Lower lobe of right lung (tissue), 2 donors: ENCODE data around the gene CD40LG. TPM values are rescaled to one million over a fixed set of nuclear protein-coding genes. Genes with fewer than 3 reads are reported as not detected.

ENCODE experiments used
- ATAC-seq, 2 donors: fragments of 200-7000 bp; cut with Tn5 transposase; one replicate each; pipeline ENCODE4 v1.9.1; 2020 to 2022; ENCODE audit warnings: mild to moderate bottlenecking in 2 of 2, moderate library complexity in 2 of 2
- DNase-seq: peaks from one replicate; pipeline ENCODE4 v3.0.0-alpha.2; 2020
- H3K27ac ChIP-seq: fragments of 200-600 bp; one replicate; pipeline ENCODE4 v1.8.0; 2022
- H3K27me3 ChIP-seq: fragments of 200-600 bp; one replicate; pipeline ENCODE4 v1.8.0; 2022; ENCODE audit warnings: low read depth
- H3K36me3 ChIP-seq: fragments of 200-600 bp; one replicate; pipeline ENCODE4 v1.8.0; 2022; ENCODE audit warnings: mild to moderate bottlenecking
- H3K4me1 ChIP-seq: fragments of 200-600 bp; one replicate; pipeline ENCODE4 v1.8.0; 2022
- H3K4me3 ChIP-seq: fragments of 200-600 bp; one replicate; pipeline ENCODE4 v1.8.0; 2022; ENCODE audit warnings: mild to moderate bottlenecking
- H3K9me3 ChIP-seq: fragments of 200-600 bp; one replicate; pipeline ENCODE4 v1.8.0; 2022
- CTCF ChIP-seq: fragments of 200-600 bp; IDR thresholded peaks from one replicate; pipeline ENCODE4 v1.8.0; 2022; ENCODE audit warnings: antibody characterized with exemption, mild to moderate bottlenecking
- intact Hi-C: fragments of 100-400 bp; cut with DNase I; formaldehyde crosslinking; loops from one replicate; pipeline ENCODE4 v1.11.0; 2022
- long read RNA-seq: library from polyadenylated mRNA; unstranded; transcript quantifications from one replicate; pipeline ENCODE4 v2.0.0, GENCODE V29; 2021
- total RNA-seq: library from RNA; stranded (reverse); fragmentation: NEBNext Ultra II Directional; extraction: Animal tissue kit (Norgen Biotek cat#: 25700); gene quantifications from one replicate; pipeline ENCODE4 v1.2.1, GENCODE V29; 2021
- donor health status: DM: no; HTN: yes; CAD: no; lungs with severe emphysema.

The CD40LG gene
- total RNA-seq: 1.3 TPM
- long read RNA-seq, partial matches to known transcripts: 1 of 2 reads
- long read RNA-seq, other reads (novel, unspliced or antisense): 0 of 2 reads

DNA sequence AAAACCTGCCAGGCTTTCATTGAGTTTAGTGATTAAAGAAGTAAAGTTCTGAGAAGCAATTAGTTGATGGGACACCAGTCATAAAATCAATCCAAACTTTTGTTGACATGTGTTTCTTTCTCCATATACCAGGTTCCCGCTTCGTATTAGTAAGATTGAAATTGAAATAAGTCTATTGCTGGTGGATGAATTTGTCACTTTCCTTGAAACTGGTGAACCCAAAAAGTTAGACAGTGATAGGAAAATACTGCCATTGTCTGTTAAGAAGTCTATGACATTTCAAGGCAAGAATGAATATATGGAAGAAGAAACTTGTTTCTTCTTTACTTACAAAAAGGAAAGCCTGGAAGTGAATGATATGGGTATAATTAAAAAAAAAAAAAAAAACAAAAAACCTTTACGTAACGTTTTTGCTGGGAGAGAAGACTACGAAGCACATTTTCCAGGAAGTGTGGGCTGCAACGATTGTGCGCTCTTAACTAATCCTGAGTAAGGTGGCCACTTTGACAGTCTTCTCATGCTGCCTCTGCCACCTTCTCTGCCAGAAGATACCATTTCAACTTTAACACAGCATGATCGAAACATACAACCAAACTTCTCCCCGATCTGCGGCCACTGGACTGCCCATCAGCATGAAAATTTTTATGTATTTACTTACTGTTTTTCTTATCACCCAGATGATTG, at the start of gene CD40LG:
Gene CD40LG, plus strand, starts transcription at position 482 of the 684 bp plus-strand sequence. Its CDS starts 91 bp downstream, at position 573.
- H3K4me3 ChIP-seq: peak within 1 kb of the TSS; percentile 6
- TF ChIP-seq CTCF: no peak
- no peak within 1 kb of the TSS for H3K27ac ChIP-seq
- no peaks in the 10 kb centered on the region for H3K27me3 ChIP-seq
- DNase-seq (no peak), ATAC-seq (no peak)
- H3K36me3 ChIP-seq: no peaks in the 10 kb centered on the region
- H3K9me3 ChIP-seq: no peaks in the 10 kb centered on the region
- intact Hi-C loops: no loop called here
- no peaks in the 10 kb centered on the region for H3K4me1 ChIP-seq

DNA sequence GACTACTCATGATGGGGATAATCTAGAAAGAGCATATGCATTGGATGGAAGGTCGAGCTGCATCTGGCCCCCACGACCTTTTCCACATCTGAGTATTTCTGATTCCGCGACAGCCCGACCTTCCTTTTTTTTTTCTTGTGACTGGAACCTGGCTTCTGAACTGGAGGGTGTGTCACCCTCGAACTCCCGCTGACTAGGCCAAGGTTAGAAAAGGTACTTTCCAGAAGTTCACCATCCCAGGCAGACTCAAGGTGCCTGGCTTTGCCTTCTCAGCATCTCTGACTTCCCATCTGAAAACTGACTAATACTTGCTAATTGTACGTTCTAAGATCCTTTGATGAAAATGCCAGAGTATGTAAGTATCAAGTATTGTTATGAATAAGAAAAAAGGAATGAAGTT, 49.3 kb upstream of the CD40LG start:
- H3K4me1 ChIP-seq: no peaks in the 10 kb centered on the region
- no peaks in the 10 kb centered on the region for H3K9me3 ChIP-seq
- TF ChIP-seq CTCF: no peak
- DNase-seq (no peak), ATAC-seq (no peak)
- H3K27ac ChIP-seq: no peak overlapping the region
- no peaks in the 10 kb centered on the region for H3K36me3 ChIP-seq
- intact Hi-C loops: no loop called here
- H3K27me3 ChIP-seq: no peaks in the 10 kb centered on the region
- H3K4me3 ChIP-seq: no peak overlapping the region

GRCh38 chrX:136600059-136600458, 47.9 kb upstream of the CD40LG start:
- TF ChIP-seq CTCF: no peak
- DNase-seq (no peak), ATAC-seq (no peak)
- intact Hi-C loops: no loop called here
- Histone ChIP-seq H3K4me3 (no peak overlapping the region), H3K27me3 (no peaks in the 10 kb centered on the region), H3K36me3 (no peaks in the 10 kb centered on the region), H3K4me1 (no peaks in the 10 kb centered on the region), H3K9me3 (no peaks in the 10 kb centered on the region), H3K27ac (no peak overlapping the region)

GRCh38 chrX:136607236-136607635, 40.7 kb upstream of the CD40LG start:
- intact Hi-C loops: no loop called here
- Histone ChIP-seq H3K4me1 (no peaks in the 10 kb centered on the region), H3K27me3 (no peaks in the 10 kb centered on the region), H3K36me3 (no peaks in the 10 kb centered on the region), H3K9me3 (no peaks in the 10 kb centered on the region), H3K4me3 (no peak overlapping the region), H3K27ac (no peak overlapping the region)
- DNase-seq (no peak), ATAC-seq (no peak)
- no peak for TF ChIP-seq CTCF

DNA sequence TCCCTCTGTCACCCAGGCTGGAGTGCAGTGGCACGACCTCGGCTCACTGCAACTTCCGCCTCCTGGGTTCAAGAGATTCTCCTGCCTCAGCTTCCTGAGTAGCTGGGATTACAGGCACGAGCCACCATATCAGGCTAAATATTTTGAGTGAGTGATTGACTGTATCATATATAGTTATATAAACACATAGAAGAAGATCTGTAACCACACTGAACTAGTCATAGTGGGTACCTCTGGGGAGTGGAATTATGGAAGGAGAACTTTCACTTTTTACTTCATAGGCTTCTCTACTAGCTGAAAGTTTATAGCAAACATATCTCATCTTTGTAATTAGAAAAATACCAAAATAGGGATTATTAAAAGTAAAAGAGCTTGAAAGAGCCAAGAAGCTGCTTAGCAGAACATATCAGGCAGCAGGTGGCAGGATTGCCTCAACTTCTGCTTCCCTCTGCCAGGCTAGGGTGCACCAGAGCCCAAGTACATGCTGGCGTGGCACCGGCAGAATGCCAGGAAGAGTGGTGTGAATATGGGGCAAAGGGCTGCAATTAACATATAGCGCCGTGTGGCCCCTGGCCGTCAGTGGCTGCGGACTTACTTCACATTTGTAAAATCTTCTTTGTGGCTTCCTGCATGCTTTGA, 39.5 kb upstream of the CD40LG start:
- intact Hi-C loops: no loop called here
- Histone ChIP-seq H3K4me1 (no peaks in the 10 kb centered on the region), H3K27ac (no peak overlapping the region), H3K9me3 (no peaks in the 10 kb centered on the region), H3K36me3 (no peaks in the 10 kb centered on the region), H3K27me3 (no peaks in the 10 kb centered on the region), H3K4me3 (no peak overlapping the region)
- DNase-seq (peak; percentile 46), ATAC-seq (peak in 1 of 2 donors; percentile 59)
- peak; percentile 28 for TF ChIP-seq CTCF
